Tongue (tissue), 2 donors: ENCODE data around the gene DCXR. TPM values are rescaled to one million over a fixed set of nuclear protein-coding genes. Genes with fewer than 3 reads are reported as not detected.

ENCODE experiments used
- DNase-seq: peaks from one replicate; pipeline ENCODE4 v3.0.0-alpha.2; 2015
- total RNA-seq: library from RNA; depleted of rRNA; stranded (reverse); fragments of >200 nt; gene quantifications from one replicate; pipeline ENCODE4 v1.2.3, GENCODE V29; 2014

DCXR gene
- total RNA-seq, 1 donor from 2014 or later = 36.7 TPM

DNA sequence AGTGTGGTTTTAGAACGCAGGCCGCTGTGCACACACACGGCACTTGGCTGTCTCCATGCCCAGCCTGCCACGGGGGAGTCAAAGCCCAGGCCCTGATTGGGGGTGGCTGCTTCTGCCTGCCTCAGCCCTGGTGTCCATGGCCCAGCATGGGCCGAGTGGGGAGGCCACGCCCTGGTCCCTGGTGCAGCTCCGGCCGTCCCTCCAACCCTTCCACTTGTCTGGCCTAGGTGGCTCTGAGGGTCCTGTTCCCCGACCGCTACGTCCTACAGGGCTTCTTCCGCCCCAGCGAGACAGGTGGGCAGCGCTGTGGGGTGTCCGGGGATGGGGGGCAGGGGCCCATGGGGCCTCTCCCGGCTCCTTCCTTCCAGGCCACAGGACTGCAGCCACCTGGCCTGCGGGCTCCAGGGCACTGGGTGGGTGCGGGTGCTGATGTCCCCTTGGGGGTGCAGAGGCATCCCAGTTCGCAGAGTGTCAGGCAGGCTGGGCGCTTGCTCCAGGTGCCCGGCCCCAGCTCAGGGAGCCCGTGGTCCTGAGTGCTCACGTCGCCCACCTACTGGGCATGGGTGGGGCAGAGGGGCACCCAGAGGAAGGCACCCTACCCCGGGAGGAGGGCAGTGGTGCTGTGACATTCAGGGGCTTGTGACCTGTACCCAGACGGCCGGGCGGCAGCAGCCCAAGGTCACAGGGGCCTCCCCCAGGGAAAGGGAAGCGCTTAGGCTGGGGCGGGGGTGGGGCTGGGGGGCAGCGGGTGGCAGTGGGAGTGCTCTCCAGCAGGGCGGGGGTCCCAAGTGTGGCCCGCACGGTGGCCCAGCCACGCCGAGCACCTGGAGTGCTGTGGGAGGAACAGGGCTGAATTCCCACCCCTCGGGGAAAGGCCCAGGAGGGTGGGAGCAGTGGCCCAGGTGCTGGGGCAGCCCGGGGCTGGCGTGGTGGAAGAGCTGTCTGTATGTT lies 26.6 kb downstream of the DCXR start:
- no peak for DNase-seq

DNA sequence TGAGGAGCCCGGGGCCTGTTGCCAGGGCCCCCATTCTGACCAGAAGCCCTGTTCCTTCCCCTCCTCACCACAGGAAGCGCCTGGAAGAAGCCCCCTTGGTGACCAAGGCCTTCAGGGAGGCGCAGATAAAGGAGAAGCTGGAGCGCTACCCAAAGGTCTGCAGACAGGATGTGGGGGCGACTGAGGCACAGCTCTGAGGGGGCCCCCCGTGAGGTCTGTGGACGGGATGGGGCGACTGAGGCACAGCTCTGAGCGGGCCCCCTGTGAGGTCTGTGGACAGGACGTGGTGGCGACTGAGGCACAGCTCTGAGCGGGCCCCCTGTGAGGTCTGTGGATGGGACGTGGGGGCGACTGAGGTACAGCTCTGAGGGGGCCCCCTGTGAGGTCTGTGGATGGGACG lies 28.1 kb downstream of the DCXR start:
- DNase-seq = no peak

DNA sequence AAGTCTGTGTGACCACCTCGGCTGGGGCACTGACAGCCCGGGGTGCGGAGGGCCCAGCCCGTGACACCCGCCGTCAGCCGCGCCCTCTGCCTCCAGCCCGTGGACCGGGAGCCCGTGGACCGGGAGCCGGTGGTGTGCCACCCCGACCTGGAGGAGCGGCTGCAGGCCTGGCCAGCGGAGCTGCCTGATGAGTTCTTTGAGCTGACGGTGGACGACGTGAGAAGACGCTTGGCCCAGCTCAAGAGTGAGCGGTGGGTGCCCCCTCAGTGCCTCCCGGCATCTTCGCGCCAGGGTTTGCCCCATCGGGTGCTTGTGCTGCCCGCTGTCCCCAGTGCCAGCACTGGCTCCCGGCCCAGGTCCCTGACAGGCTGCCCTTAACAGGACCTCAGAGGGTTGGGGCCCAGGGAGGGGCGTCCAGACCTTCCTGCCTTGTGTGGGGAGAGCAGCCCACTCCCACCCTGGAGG lies 28.5 kb downstream of the DCXR start:
- DNase-seq = no peak

DNA sequence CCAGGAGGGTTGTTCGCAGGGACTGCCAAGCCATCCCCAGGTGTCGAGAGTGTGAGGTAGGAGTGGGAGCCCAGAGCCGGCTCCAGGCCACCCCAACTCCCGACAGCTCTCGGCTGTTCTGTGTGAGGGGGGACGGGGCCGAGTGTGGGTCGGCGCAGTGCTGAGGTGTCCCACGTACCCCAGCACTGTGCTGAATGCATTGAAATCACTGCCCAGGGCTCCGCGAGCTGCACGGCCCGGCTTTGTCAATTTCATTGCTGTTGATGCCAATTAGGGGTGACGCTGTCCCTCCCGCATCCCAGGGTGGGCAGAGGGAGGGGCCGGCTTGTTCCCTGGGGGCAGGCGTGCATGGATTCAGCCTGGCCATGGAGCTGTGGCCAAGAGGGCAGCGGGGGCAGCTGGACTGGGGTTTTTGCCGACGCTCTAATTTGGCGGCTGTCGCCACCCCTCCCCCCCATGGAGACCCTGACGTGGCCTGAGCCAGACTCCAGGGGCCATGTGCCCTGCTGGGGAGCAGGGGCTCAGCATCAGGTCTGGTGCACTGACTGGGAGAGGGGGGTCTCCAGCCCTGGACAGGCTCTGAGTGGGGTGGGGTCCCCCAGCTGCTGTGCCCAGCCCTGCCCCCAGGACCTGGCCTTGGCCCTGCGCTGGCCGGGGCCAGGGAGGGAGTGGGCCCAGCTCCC lies 29.1 kb downstream of the DCXR start:
- no peak for DNase-seq

DNA sequence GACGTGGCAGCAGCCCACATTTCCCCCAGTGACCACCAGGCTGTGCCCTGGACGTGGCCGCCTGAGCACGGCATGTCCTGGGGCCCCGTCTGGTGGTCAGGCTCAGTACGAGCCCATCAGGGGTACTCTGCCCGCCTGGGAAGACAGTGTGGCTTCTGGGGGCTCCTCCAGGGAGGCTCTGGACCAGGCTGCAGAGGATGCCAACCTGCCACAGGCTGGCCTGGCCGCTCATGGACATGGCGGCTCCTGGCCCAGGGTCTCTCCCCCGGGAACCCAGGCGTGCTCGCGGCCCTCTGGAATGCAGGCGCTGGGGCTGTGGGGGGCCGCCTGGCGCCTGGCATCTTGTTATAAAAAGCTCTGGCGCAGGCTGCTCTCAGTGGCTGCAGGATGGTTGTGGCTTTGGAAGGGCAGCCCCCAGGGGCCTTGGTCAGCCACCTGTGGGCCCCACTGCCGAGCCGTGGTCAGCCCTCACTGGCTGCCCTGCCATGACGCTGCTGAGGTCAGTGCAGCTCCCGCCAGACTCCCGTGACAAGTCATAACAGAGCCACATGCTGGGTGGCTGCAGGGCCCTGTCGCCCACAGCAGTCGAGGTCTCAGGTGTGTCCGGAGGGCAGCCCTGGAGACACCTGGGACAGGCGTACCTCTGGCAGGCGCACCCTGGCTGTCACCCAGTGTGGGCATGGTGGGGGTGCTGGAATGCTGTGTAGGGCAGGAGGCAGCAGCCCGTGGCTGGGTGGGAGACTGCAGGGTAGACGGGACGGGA lies 29.8 kb downstream of the DCXR start:
- no peak for DNase-seq

DNA sequence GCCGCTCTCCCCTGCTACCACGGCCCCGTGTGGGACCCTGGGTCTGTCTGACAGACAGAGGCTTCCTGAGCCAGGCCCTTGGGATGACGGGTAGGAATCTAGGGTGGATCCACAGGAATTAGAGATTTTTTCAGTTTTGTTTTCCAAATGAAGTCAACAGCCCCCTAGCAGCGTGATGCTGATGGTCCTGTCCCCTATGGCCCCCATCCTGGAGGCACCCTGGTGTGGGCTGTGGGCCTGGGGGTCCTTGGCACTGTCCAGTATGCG lies 30.3 kb downstream of the DCXR start:
- no peak for DNase-seq

DNA sequence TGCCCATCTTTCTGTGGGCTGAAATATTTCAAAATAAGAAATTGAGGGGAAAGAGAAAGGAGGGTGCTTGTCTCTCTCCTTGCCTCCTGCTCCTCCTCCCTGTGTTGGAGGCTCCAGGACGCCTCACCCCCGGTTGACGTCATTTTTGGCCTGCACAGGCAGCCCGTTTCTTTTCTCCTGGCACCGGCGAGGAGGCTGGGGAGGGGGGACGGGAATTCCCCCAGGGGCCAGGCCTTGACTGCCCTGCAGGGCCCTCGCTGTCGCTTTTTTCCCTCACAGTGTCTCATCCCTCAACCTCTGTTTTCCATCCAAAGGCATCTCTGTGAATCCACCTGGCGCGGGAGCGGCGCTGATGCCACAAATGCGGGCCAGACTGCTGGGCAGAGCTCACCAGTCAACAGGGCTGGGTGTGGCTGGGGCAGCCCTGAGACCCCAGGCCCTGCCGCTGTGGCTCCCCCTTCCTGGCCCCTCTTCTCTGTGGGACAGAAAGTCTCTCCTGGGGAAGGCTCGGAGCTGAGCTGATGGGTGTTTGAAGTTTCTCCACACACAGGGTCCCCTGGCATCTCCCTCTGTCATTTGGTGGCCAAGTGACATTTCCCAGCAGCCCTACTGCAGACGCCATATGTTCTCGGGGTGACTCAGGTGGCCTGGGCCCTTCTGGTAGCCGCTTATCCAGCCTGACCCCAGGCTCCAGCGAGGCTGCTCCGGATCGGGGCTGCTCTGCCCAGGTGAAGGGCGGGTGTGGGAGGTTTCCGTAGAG lies 30.8 kb downstream of the DCXR start:
- DNase-seq = peak; percentile 60

DNA sequence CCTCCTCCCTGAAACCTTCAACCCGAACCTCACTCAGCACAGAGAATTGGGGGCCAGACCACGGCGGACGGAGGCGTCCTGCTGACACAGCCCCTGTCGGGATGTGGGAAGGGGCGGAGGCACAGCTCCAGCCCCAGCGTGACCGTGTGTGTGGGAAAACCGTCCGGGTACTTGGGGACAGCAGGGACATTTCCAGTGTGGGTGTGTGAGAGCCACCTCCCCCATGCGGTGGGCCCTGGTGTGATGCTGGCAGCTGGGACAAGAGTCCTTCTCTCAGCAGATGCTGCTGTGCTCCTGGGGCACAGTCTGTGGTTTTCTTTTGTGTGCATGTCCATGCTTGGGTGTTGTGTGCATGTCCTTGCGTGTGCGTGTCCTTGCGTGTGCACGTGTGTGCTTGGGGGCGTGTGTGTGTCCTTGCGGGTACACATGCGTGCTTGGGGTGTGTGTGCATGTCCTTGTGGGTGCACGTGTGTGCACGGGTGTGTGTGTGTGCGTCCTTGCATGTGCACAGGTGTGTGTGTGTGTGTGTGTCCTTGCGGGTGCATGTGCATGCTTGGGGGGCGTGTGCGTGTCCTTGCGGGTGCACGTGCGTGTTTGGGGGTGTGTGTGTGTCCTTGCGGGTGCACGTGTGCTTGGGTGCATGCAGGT lies 31.7 kb downstream of the DCXR start:
- DNase-seq = no peak

DNA sequence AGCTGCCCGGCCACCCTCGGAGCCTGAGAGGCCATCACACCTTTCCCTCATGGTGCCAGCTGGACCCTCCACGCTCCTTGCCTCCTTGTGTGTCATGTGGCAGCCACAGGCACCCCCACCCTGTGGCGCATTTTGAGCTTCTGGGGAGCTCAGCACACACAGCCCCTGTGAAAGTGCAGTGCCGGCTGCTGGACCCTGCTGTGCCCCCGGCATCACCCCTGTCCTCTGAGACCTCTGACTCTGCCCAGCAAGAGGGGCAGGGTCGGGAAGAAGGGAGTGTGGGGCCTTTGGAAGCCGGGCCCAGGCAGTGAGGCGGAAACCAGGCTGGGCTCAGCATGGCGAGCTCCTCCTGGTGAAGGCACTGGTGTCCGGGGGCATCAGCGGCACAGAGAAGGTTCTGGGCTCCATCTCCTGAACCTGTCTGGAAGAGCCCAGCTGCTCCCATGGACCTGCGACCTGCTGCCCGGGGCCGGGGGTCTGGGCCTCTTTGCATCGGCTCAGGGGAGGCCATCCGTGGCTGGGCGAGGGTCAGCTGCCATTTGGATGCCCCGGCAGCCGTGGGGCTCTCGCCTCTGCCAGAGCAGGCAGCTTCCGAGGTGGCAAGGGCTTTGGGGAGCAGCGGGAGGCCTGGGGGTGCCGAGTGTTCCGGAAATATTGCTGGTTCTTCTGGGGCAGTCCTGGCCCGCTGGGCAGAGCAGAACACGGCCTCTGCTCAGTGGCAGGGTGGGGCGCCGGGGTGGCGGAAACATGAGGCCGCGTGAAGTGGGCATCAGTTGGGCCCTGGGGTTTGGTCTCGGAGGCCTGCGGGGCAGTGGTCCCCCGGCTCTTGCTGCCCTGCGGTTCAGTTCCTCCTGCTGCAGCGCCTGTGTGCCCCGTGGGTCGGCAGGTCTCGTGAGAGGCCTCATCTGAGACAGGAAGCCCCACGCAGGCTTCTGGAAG lies 32.7 kb downstream of the DCXR start:
- no peak for DNase-seq

DNA sequence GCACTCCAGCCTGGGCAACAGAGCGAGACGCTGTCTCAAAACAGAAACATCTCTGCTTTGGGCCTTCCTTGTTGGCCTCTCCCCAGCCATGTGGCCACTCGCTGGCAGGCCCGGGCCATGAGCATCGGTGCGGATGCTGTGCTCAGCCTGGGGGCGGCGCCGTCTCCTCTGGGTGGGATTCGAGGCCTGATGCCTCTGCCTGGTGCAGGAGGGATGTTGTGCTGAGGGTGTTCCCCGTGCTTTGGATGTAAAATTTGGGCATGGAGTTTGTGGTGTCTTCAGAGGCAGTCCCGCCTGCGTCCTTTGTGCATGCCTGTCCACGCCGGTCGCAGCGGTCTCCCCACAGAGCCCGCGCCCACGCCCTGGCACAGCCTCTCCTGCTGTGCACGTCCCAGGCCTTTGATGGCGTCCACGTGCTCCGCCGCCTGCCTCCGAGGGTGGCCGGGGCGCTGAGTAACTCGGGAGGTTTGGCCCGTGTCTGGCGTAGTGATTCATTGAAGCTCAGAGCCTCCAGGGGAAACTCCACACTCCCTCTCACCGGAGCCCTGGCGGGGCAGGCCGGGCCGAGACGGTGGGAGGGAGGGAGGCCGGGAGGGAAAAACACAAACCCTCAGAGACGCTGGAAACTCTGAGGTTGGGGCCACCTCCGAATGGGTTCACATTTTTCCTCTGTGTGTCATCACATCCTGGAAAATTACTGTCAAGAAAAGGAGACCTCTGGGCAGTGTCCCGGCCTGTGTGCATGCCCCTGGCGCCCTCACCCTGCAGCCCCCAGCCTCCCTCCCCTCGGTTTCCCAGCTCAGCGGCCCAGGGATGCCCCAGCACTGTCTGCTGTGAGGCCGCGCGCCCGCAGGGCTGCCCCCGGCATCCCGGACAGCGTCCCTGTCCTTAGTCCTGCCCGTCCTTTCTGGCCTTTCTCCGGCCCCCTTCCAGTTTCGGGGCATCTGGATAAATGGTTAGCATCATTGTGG lies 33.8 kb downstream of the DCXR start:
- DNase-seq = peak; percentile 57

DNA sequence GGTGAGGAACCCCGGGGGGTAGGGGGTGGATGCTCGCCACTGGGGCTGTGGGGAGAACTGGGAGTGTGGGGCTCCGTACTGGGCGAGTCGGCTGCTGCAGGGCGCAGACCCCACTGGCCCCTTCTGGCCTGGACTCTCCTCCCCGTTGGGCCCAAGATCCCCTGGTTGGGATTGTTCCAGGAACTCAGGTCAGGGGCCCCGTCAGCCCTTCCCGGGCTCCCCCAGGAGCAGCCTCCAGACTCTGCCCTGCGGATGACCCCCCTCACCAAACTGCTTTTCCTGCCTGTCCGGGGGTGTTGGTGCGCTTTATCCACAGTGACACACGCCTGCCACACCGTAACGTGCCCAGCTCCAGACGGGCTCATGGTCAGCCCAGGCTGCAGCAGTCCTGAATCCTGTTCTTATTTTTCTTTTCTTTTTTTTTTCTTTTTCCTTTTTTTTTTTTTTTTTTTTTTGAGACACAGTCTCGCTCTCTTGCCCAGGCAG lies 35.9 kb downstream of the DCXR start:
- no peak for DNase-seq

DNA sequence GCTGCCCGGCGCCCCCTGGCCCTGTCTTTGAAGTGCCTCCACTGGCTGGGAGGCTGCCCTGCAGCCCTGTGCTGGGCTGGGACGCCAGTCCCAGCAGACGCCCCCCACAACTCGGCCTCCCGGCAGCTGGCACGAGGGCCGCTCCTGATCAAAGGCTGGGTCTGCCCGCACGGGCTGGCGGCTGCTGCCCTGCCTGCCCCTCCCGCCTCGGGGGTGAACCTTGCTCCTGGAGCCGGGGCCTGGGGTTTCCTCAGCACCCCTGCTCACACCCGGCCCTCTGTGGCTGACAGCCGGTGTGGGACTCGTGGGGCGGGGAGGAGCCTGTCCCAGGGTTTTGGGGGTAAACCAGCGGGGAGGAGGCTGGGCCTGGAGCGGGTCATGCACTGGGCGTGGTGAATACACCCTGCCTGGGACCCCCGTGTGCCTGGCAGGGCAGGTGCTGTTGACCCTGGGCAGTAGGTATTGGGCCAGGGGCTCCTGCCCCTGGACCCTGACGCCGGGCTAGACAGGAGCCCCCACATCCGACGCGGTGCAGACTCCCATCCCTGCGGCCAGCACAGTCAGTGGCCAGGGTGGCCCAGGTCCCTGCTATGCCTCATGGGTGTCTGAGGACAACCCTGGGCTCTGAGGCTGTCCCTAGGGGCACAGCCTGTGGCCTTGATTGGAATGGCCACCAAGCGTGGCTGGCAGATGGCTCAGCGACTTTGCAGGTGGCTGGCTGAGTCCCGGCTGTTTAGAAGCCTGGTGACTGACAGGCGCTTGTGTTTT lies 36.5 kb downstream of the DCXR start:
- peak; percentile 72 for DNase-seq

DNA sequence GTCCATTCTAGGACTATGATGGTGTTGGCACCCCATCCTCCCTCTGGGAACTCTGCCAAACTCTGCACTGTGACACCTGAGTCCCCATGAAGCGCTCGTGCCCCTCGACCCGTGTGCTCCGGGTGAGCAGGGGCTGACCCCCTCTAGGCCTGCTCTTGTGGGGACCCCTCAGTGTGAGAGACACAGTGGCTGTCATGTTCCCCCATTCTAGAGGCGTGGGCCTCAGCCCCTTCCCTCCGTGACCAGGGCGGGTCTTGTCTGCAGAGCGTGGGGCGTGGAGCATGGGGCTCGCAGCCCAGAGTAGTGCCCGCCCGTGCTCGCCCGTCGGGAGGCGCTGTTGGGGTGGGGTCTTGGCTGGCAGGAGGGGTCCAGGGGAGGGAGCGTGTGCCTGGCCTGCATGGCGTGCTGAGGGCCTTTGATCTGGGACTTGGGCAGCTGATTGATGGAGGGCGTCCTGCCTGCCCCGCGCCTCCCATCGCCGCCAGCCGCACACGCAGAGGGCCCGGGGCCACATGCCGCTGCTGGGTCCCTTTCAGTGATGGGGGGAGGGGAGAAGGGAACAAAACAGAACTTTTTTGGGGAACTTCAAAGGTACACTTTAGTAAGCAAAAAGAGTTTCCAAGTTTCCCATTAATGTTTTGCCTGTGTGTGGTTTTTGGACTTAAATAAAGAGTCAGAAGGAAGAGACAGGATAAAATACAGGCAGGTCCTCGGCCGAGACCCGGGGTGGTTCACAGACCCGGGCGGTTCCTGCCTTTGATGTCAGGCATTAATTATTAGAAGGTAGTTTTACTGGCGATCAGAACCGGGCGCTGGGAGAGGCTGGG lies 37.3 kb downstream of the DCXR start:
- DNase-seq = no peak

DNA sequence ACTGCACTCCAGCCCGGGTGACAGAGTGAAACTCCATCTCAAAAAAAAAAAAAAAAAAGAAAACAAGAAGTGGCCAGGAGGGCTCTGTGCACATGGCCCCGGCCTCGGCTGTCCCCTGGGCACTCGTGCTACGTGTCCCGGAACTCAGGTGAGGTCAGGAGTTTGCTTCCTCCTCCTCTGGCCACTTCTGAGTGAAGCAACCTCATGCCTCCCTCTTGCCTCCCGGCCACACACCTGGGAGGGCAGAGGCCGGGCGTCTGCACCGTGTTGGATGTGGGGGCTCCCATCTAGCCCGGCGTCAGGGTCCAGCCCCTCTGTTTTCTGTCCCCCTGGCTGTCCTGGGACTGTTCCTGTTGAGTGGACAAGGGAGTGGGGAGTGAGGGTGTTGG lies 37.9 kb downstream of the DCXR start:
- DNase-seq = no peak

DNA sequence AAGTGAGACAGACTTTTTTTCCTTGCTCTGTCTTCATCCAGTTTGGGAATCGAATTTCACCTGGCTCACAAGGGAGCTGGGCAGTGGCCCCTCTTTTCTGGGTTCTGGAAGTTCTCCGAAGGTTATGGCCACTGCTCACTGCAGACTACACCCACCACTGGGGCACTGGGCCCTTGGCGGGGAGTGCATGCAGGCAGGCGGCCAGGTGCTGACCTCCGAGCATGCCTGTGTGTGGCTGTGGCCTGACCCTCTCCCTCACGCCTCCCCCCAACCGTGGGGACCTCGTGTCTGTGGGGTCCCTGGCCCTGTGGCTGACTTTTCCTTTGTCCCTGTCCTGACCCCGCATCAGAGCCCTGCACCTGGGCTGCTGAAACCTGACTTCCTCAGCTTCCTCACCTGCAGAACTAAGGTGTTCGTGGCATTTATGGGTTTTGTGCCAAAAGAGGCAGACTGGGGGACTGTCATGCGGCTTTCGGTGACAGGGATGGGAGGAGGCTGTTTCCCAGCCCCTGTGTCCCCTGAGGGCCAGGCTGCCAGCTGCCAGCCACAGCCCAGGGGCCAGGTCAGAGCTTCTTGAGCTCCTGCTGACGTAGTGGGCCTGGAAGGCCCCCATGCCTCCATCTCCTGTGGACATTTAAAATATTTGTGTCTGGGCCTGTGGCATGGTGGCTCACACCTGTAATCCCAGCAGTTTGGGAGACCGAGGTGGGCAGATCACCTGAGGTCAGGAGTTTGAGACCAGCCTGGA lies 38.6 kb downstream of the DCXR start:
- no peak for DNase-seq

DNA sequence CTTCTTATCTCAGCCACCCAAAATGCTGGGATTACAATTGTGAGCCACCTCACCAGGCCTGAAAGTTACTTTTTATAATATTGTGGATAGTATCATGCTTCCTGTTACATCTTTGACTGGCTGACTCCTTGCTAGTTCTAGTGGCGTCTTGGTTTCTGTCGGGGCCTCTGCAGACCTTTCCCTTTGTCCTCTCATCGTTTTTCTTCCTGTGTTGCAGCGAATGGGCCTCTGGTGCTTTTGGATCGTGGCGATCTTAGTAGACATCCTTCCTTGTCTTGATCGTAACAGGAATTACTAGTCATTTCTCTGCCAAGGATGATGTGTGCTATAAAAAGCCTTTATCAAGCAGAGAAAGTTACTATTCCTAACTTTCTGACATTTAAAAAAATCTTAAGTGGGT lies 39.3 kb downstream of the DCXR start:
- DNase-seq = no peak
